HL-60 (cell line): Measurements from ENCODE around the gene STMP1.

Experiments used
- DNase-seq, 2 experiments: peaks; one replicate each; pipeline ENCODE4 v3.0.0-alpha.2; 2010 to 2020; ENCODE audit warnings: low read depth in 1 of 2, low spot score in 1 of 2
- H3K27ac ChIP-seq: fragments of 250-450 bp; sonication (Bioruptor Pico); replicated peaks from 2 replicates; pipeline ENCODE4 v1.5.1; 2020; ENCODE audit warnings: mild to moderate bottlenecking, moderate library complexity
- H3K27me3 ChIP-seq: fragments of 250-450 bp; sonication (Bioruptor Pico); 2 replicates; pipeline ENCODE4 v1.5.1; 2021; ENCODE audit warnings: mild to moderate bottlenecking, moderate library complexity; ENCODE audit not compliant: insufficient read depth, poor library complexity, severe bottlenecking
- H3K4me3 ChIP-seq: replicated peaks from 2 replicates; pipeline ENCODE4 v1.5.1; 2011; ENCODE audit warnings: mild to moderate bottlenecking, control low read depth, low read length; ENCODE audit not compliant: insufficient read depth
- GABPA ChIP-seq: IDR thresholded peaks from 2 replicates; pipeline ENCODE4 v1.6.1; 2012; ENCODE audit warnings: low read depth
- POLR2AphosphoS5 ChIP-seq: IDR thresholded peaks from 2 replicates; pipeline ENCODE4 v1.6.1; 2012; ENCODE audit warnings: low read depth
- REST ChIP-seq: IDR thresholded peaks from 2 replicates; pipeline ENCODE4 v1.6.1; 2012; ENCODE audit warnings: low read depth; ENCODE audit not compliant: insufficient replicate concordance
- SPI1 ChIP-seq: IDR thresholded peaks from 2 replicates; pipeline ENCODE4 v1.6.1; 2012; ENCODE audit warnings: low read depth, mild to moderate bottlenecking, borderline replicate concordance
- long read RNA-seq: library from polyadenylated mRNA; unstranded; transcript quantifications from one replicate; pipeline ENCODE4 v2.0.0, GENCODE V29; 2020
- TF ChIP-seq, protein P1 (sequence below): IDR thresholded peaks from one replicate; pipeline ENCODE4 v1.5.1; 2011; ENCODE audit warnings: low read length, control low read depth, inconsistent platforms; ENCODE audit not compliant: insufficient read depth

Gene STMP1
- long read RNA-seq, transcript STMP1-202 (3 exons, 2,450 nt): major isoform, 201 of 212 reads
- long read RNA-seq, partial matches to known transcripts: 4 of 212 reads
- long read RNA-seq, other reads (novel, unspliced or antisense): 5 of 212 reads

GRCh38 chr7:135662373-135663114 lies at the start of gene STMP1:
Gene STMP1 (plus strand): TSS chr7:135662514.
- Histone ChIP-seq H3K27ac (peak within 1 kb of the TSS; percentile 89), H3K4me3 (peak within 1 kb of the TSS; percentile 97), H3K27me3 (no peaks in the 10 kb centered on the region)
- TF ChIP-seq POLR2AphosphoS5 (peak; percentile 91), GABPA (peak; percentile 92), SPI1 (peak; percentile 11; the same call in 1 of the 2 replicates), REST (peak; percentile 33)
- TF ChIP-seq, protein P1, sequence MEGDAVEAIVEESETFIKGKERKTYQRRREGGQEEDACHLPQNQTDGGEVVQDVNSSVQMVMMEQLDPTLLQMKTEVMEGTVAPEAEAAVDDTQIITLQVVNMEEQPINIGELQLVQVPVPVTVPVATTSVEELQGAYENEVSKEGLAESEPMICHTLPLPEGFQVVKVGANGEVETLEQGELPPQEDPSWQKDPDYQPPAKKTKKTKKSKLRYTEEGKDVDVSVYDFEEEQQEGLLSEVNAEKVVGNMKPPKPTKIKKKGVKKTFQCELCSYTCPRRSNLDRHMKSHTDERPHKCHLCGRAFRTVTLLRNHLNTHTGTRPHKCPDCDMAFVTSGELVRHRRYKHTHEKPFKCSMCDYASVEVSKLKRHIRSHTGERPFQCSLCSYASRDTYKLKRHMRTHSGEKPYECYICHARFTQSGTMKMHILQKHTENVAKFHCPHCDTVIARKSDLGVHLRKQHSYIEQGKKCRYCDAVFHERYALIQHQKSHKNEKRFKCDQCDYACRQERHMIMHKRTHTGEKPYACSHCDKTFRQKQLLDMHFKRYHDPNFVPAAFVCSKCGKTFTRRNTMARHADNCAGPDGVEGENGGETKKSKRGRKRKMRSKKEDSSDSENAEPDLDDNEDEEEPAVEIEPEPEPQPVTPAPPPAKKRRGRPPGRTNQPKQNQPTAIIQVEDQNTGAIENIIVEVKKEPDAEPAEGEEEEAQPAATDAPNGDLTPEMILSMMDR: no peak
- DNase-seq: peak; percentile 92 to 94

DNA sequence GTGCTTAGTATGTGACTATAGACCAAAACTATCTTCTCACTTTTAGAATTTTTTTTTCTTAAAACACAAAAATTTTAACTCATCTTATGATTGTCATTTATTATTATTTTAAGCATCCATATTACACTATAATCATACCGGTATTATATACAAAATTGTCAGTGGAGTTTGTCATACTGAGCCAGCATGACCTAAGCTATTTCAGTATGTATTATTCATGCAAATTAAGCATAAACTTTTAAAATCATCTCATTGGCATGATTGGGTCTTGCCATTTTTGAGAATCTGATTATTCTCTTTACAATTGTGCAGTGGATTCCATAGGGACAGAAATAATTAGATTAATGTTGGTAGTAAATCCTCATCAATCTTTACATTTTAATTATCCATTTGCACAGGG lies 46.2 kb upstream of the STMP1 start:
- H3K4me3 ChIP-seq: no peak overlapping the region
- no peak for DNase-seq
- TF ChIP-seq SPI1: no peak
- TF ChIP-seq GABPA: no peak
- no peak for TF ChIP-seq POLR2AphosphoS5
- TF ChIP-seq, protein P1: no peak
- no peaks in the 10 kb centered on the region for H3K27me3 ChIP-seq
- H3K27ac ChIP-seq: no peak overlapping the region

DNA sequence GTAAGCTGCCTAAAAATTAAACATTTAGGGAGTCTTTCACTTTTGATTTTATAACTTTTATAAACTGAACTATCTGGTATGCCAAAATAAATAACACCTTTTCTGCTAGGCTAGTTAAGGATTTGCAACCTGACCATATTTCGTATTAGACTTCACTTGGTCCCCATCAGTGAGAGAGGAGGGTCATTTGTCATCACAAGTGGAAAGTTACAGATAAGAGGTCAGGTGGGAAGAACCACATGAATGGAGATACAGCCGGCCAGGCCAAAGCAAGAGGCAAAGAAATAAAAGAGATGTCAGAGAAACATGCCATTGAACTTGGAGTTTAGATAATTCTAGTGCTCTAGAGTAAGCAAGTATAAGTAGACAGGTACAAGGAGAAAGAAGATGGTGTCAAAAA lies 44.5 kb upstream of the STMP1 start:
- no peak overlapping the region for H3K27ac ChIP-seq
- H3K4me3 ChIP-seq: no peak overlapping the region
- no peak for DNase-seq
- TF ChIP-seq REST (no peak), SPI1 (no peak), POLR2AphosphoS5 (no peak), GABPA (no peak)
- TF ChIP-seq, protein P1: no peak
- no peaks in the 10 kb centered on the region for H3K27me3 ChIP-seq
